HT1080 (cell line): Measurements from ENCODE around the gene DOCK1. TPM values are rescaled to one million over a fixed set of nuclear protein-coding genes. Genes with fewer than 3 reads are reported as not detected.
A peak's percentile ranks its signal among the peaks of the same experiment; 100 is the strongest.

Experiments
- DNase-seq: peaks from one replicate; pipeline ENCODE4 v3.0.0-alpha.2; 2015; ENCODE audit warnings: low read depth
- total RNA-seq: library from RNA; depleted of rRNA; stranded (reverse); fragments of >200 nt; shearing (Covaris generic); gene quantifications from 2 replicates; pipeline ENCODE4 v1.2.3, GENCODE V29; 2014

DOCK1 gene
- total RNA-seq, 1 experiment from 2014 or later: 28.6 TPM

- no peak for DNase-seq
Measured at GRCh38 chr10:127384532-127384931, 479.3 kb downstream of the DOCK1 start.

GRCh38 chr10:127385066-127385465, 479.8 kb downstream of the DOCK1 start:
- DNase-seq: no peak

DNA sequence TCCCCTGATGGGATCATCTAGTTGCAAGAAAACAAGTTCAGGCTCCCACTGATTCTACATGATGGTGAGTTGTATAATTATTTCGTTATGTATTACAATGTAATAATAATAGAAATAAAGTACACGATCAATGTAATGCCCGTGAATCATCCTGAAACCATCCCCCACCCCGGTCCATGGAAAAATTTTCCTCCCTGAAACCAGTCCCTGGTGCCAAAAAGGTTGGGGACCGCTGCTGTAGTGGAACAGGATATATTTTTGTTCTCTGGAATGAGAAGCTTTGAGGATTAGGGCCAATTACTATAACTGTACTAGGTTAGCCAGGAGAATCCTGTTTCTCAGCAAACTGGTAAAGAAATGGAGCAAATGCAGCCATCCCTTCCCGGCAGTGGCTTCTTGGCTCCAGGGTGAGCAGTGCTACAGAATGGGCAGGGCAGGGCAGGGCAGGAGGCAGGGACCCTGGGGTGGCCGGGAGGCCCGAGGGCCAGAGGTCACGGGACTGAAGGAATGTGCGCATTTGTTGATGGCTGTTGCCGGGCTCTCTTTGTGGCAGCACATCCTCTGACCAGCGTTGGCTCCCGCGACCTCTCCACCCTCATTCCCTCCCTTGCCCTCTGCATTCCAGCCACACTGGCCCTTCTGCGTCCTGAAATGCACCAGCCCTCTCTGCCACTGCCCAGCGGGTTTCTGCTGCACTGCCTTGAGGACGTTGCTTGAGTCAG, 481.5 kb downstream of the DOCK1 start:
- no peak for DNase-seq

- no peak for DNase-seq
Measured at GRCh38 chr10:127391875-127392274, 486.6 kb downstream of the DOCK1 start.

GRCh38 chr10:127392351-127393235, 487.4 kb downstream of the DOCK1 start:
- no peak for DNase-seq

GRCh38 chr10:127398140-127398970, 493.1 kb downstream of the DOCK1 start:
- peak; percentile 78 for DNase-seq

DNA sequence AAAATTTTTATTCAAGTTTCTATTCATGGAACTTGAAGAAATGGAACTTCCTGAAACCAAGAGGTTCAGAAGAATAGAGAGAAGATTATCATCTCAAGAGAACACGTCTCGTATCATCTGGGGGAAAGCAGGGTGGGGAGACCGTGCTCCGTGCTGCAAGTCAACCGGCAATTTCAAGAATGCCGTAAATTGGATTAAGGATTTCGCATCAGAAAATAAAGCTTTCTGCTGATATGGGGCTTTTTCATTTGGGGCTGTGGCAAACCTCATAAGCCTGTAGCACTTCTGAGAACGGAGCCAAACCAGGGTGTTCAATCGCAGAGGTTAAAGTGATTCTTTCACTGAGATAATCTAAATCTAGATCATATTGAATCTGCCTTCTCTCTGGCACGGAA, 493.7 kb downstream of the DOCK1 start:
- no peak for DNase-seq

DNA sequence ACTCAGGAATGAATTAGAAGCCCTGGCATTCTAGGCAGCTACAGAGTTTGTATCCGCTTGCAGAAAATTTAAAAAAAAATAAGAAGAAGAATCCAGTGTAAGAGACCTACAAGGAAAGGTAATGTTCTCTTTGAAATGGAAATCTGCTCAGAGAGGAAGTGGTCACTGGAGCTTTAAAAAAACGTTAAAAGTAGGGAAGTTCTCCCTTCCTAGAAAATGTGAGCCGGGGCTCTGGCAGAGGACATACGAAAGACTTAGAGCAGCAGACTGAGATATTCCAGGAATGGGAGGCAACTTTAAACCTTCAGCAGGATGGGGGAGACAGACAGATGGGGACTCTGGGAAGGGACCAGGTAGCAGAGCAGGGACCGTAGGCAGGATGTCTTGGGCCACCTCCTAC, 494.4 kb downstream of the DOCK1 start:
- no peak for DNase-seq

DNA sequence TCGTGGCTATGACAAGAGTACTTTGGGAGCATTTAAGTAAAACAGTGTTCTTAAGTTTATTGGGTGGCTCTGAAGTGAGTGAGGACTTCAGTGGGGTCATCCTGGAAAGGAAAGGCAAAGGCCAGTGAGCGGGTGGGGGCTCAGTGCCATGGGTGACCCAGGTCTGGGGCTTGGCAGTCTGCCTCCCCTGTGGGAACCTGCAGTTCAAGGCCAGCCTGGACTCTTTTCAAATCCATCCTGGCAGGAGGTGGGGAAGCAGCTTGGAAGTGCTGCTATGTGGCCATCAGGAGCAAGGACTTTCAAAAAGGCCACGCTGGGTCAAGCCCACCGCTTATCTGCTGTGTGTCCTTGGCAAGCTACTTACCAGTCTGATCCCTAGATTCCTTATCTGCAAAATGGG, 495.0 kb downstream of the DOCK1 start:
- DNase-seq: no peak

GRCh38 chr10:127402596-127403409, 497.6 kb downstream of the DOCK1 start:
- no peak for DNase-seq

- DNase-seq: peak; percentile 9
Measured at GRCh38 chr10:127405221-127405620, 500.0 kb downstream of the DOCK1 start.

DNA sequence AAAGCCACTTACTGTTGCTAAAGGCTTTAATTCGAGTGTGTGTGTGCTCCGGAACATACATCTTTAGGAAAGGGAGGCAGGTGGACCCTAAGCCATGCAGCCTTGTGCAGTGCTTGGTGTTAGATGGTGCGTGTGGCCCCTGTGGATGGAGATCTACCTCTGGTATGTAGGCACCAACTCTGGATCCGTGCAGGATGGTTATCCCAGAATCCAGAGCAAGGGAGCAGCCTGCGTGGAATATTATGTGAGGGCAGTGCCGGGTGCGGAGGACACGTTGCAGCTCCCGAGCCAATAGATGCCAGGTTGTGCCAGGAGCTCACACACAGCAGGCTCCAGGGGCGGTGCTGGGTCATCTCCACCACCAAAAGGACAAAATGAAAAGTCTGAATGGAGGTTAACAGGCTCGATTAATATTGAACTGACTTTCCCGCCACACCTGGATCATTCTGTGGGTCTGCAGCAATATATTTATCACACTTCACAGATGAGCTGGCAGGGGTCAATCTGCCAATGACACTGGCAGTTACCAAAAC, 500.9 kb downstream of the DOCK1 start:
- DNase-seq: no peak

GRCh38 chr10:127407551-127407950, 502.3 kb downstream of the DOCK1 start:
- no peak for DNase-seq

DNA sequence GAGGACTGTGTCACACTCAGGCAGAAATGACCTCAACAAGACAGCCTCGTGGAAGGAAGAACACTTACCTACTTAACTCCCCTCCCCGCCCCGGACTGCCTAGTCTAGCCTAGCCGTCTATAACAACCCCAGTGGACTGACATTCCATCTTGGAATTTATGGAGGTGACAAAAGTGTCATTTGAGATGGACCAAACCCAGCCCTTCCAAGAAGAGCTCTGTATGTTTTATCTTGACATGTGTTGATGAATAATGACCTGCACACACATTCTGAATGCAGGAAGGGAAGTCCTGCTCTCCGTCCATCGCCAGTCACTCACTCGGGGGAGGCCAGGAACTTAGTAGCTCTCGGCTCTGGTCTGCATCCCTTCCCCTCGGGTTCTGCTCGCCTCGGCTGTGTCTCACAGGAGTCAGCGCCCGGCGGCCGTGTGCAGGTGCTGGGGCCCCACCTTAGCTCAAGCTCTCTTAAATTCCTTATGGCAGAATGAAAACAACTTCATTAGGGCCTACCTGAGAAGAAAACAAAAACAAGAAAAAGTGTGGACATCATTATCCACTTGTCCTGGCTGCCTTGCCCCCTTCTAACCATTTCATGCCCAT, 503.0 kb downstream of the DOCK1 start:
- no peak for DNase-seq

GRCh38 chr10:127408733-127409132, 503.5 kb downstream of the DOCK1 start:
- no peak for DNase-seq

DNA sequence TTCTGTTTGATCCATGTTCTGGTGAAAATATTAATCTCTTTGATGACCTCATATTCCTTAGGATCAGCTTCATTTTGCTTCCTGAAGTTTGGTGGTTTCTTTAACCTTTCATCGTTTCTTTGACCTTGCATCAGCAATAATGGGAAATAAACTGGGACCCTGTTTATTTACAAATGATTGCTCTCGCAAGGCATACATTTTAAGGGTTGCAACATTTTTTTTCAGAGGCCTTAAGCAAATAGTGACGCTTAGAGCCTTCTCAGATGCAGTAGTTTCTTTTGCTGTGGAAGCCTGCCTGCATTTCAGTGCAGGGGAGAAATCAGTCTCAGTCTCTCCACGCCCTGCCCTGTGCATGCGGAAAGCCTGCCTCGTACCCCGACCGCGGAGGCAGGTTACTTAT, 504.8 kb downstream of the DOCK1 start:
- no peak for DNase-seq

DNA sequence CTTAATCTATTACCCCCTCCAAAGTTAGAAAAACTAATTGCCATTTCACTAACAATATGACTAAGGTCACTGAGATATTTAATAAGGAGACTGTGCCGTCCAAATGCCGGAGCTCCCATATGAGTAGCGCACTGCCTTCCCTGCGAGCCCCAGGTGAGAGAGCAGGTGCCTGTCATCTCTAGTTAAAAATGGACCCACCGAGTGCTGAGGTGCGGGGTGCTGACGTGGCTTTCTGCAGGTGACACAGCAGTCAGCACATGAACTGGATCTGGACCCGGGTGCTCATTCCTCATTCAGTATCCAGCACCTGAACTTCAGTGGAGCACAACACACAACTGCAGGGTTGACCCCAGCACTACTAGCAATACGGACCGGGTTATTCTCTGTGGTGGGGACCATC, 505.8 kb downstream of the DOCK1 start:
- no peak for DNase-seq

DNA sequence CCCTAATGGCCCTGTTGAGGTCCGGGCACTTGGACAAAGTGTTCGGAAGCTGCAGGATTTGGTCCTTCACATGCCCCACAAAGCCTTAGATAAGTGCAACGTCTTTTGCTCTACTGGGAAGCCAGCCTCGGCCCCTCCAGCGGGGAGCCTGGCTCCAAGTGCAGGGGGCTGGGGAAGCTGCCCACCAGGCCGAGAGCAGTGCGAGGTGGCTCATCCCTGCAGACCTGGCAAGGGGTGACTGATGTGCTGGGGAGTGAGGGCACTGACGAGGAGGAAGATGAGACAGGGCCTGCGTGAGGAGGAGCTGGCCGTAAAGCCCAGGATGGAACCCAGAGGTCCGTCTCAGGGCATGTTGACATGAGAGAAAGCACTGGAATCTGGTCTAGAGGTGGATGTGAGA, 508.1 kb downstream of the DOCK1 start:
- DNase-seq: no peak

GRCh38 chr10:127414024-127414423, 508.8 kb downstream of the DOCK1 start:
- DNase-seq: no peak

DNA sequence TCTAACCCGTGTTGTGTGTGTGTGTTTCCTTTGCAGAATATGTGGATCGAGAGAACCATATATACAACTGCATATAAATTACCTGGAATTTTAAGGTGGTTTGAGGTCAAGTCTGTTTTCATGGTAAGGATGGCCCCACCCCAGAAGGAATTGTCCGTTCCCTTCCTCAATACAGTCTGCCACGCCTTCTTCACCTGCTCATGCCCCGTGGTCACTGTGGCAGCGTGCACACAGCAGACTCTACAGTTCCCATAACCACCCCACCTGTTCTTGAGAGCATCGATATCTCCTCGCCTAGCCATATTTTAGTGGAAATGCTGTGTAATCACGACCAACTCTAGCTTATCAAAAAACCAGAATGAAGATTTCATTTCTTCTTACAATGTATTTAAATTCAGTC, 509.9 kb downstream of the DOCK1 start:
- DNase-seq: no peak
